ENCODE measurements around the gene TMEM82. TPM values are rescaled to one million over a fixed set of nuclear protein-coding genes. Genes with fewer than 3 reads are reported as not detected.
A peak's percentile ranks its signal among the peaks of the same experiment; 100 is the strongest.

TMEM82 gene
- total and polyA plus RNA-seq, 2 of the 13 experiments (the other 11 are each of a cell fraction or from before 2014, with no cell fraction given), result 0.24 to 0.97 TPM

DNA sequence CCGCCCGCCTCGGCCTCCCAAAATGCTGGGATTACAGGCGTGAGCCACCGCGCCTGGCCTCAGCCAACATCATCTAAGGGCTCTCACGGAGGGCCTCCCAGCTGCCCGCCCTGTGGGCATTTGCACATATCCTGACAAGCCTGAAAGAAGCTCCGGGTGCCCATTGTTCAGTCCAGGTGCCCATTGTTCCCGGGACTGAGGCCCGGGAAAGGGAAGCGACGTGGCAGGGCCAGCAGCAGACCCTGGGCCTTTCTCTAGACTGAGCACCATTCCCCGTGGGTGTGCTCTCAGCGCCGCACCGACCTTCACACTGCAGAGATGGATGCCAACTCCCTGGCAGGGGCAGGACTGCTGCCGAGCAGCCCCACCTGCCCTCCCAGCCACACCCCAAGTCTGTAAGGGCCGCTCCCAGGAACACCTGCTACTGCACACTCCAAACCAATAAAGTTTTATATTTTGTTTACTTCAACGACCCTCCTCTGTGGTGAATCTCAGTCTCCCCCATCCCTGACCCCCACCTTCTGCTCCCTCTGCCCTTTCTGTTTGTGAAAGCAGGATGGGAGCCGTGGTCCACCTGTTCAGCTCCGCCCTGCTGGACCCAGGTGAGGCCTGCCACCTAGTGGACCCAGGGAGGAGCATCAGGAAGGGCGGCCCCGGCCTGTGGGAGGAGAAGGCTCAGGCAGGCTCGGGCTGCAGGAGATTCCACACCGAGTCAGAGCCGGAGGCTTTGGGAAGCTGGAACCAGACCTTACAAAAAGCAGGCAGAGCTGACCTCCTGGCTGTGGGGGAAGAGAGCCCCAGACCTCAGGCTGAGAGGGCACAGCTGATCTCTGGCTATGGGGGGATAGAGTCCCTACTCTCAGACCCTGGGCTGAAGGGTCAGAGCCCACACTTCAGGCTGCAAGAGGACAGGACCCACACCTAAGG is 1.1 kb upstream of the TMEM82 start (continued):
- peak; percentile 63; the same call in 1 of the 2 replicates for TF ChIP-seq FOXO1 (CRISPR knock-in tag; IDR thresholded peaks at IDR 0.05)
- no peak for TF ChIP-seq ZNF207 (IDR thresholded peaks at IDR 0.05; ENCODE audit: borderline replicate concordance)
- TF ChIP-seq, protein P1, sequence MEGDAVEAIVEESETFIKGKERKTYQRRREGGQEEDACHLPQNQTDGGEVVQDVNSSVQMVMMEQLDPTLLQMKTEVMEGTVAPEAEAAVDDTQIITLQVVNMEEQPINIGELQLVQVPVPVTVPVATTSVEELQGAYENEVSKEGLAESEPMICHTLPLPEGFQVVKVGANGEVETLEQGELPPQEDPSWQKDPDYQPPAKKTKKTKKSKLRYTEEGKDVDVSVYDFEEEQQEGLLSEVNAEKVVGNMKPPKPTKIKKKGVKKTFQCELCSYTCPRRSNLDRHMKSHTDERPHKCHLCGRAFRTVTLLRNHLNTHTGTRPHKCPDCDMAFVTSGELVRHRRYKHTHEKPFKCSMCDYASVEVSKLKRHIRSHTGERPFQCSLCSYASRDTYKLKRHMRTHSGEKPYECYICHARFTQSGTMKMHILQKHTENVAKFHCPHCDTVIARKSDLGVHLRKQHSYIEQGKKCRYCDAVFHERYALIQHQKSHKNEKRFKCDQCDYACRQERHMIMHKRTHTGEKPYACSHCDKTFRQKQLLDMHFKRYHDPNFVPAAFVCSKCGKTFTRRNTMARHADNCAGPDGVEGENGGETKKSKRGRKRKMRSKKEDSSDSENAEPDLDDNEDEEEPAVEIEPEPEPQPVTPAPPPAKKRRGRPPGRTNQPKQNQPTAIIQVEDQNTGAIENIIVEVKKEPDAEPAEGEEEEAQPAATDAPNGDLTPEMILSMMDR (CRISPR knock-in tag; IDR thresholded peaks at IDR 0.05), result peak; percentile 99
- TF ChIP-seq ZNF331 (CRISPR knock-in tag; IDR thresholded peaks at IDR 0.05), result peak; percentile 59; the same call in 1 of the 2 replicates
- no peak for TF ChIP-seq SP1 (IDR thresholded peaks at IDR 0.05)
- peak; percentile 42; the same call in 1 of the 2 replicates for TF ChIP-seq SP1 (CRISPR knock-in tag; IDR thresholded peaks at IDR 0.05)
- TF ChIP-seq SOX5 (CRISPR knock-in tag; IDR thresholded peaks at IDR 0.05; ENCODE audit: borderline replicate concordance), result peak; percentile 29; the same call in 1 of the 2 replicates
- TF ChIP-seq, protein P2, sequence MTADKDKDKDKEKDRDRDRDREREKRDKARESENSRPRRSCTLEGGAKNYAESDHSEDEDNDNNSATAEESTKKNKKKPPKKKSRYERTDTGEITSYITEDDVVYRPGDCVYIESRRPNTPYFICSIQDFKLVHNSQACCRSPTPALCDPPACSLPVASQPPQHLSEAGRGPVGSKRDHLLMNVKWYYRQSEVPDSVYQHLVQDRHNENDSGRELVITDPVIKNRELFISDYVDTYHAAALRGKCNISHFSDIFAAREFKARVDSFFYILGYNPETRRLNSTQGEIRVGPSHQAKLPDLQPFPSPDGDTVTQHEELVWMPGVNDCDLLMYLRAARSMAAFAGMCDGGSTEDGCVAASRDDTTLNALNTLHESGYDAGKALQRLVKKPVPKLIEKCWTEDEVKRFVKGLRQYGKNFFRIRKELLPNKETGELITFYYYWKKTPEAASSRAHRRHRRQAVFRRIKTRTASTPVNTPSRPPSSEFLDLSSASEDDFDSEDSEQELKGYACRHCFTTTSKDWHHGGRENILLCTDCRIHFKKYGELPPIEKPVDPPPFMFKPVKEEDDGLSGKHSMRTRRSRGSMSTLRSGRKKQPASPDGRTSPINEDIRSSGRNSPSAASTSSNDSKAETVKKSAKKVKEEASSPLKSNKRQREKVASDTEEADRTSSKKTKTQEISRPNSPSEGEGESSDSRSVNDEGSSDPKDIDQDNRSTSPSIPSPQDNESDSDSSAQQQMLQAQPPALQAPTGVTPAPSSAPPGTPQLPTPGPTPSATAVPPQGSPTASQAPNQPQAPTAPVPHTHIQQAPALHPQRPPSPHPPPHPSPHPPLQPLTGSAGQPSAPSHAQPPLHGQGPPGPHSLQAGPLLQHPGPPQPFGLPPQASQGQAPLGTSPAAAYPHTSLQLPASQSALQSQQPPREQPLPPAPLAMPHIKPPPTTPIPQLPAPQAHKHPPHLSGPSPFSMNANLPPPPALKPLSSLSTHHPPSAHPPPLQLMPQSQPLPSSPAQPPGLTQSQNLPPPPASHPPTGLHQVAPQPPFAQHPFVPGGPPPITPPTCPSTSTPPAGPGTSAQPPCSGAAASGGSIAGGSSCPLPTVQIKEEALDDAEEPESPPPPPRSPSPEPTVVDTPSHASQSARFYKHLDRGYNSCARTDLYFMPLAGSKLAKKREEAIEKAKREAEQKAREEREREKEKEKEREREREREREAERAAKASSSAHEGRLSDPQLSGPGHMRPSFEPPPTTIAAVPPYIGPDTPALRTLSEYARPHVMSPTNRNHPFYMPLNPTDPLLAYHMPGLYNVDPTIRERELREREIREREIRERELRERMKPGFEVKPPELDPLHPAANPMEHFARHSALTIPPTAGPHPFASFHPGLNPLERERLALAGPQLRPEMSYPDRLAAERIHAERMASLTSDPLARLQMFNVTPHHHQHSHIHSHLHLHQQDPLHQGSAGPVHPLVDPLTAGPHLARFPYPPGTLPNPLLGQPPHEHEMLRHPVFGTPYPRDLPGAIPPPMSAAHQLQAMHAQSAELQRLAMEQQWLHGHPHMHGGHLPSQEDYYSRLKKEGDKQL (CRISPR knock-in tag; IDR thresholded peaks at IDR 0.05; ENCODE audit: low read depth), result no peak
- peak; percentile 85 for TF ChIP-seq SP5 (CRISPR knock-in tag; IDR thresholded peaks at IDR 0.05; ENCODE audit: borderline replicate concordance, low read depth)
- no peak for TF ChIP-seq EP300 (IDR thresholded peaks at IDR 0.05; ENCODE audit: low read depth in 2 of 2, low read length in 2 of 2)
- peak; percentile 45; the same call in 1 of the 2 replicates for TF ChIP-seq EP300 (CRISPR knock-in tag; IDR thresholded peaks at IDR 0.05; ENCODE audit: borderline replicate concordance)
- peak; percentile 56; the same call in 1 of the 2 replicates for TF ChIP-seq ZNF124 (CRISPR knock-in tag; IDR thresholded peaks at IDR 0.05)
- no peak for TF ChIP-seq ZKSCAN1 (IDR thresholded peaks at IDR 0.05; ENCODE audit: low read length)
- TF ChIP-seq, protein P3, sequence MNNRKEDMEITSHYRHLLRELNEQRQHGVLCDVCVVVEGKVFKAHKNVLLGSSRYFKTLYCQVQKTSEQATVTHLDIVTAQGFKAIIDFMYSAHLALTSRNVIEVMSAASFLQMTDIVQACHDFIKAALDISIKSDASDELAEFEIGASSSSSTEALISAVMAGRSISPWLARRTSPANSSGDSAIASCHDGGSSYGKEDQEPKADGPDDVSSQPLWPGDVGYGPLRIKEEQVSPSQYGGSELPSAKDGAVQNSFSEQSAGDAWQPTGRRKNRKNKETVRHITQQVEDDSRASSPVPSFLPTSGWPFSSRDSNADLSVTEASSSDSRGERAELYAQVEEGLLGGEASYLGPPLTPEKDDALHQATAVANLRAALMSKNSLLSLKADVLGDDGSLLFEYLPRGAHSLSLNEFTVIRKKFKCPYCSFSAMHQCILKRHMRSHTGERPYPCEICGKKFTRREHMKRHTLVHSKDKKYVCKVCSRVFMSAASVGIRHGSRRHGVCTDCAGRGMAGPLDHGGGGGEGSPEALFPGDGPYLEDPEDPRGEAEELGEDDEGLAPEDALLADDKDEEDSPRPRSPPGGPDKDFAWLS (CRISPR knock-in tag; IDR thresholded peaks at IDR 0.05; ENCODE audit: borderline replicate concordance), result no peak
- TF ChIP-seq ZBTB3 (CRISPR knock-in tag; IDR thresholded peaks at IDR 0.05; ENCODE audit: borderline replicate concordance, low read depth), result no peak
- TF ChIP-seq, protein P4, sequence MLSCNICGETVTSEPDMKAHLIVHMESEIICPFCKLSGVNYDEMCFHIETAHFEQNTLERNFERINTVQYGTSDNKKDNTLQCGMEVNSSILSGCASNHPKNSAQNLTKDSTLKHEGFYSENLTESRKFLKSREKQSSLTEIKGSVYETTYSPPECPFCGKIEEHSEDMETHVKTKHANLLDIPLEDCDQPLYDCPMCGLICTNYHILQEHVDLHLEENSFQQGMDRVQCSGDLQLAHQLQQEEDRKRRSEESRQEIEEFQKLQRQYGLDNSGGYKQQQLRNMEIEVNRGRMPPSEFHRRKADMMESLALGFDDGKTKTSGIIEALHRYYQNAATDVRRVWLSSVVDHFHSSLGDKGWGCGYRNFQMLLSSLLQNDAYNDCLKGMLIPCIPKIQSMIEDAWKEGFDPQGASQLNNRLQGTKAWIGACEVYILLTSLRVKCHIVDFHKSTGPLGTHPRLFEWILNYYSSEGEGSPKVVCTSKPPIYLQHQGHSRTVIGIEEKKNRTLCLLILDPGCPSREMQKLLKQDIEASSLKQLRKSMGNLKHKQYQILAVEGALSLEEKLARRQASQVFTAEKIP (CRISPR knock-in tag; IDR thresholded peaks at IDR 0.05; ENCODE audit: borderline replicate concordance), result no peak
- peak; percentile 86 for TF ChIP-seq KDM3A (CRISPR knock-in tag; IDR thresholded peaks at IDR 0.05; ENCODE audit: low read depth)
- TF ChIP-seq ZNF354B (CRISPR knock-in tag; IDR thresholded peaks at IDR 0.05), result no peak
- TF ChIP-seq MYC (CRISPR knock-in tag; IDR thresholded peaks at IDR 0.05; ENCODE audit: borderline replicate concordance), result peak; percentile 58; the same call in 1 of the 2 replicates
